ENCODE measurements around the gene STX7. TPM values are rescaled to one million over a fixed set of nuclear protein-coding genes. Genes with fewer than 3 reads are reported as not detected.
A peak's percentile ranks its signal among the peaks of the same experiment; 100 is the strongest.
"Not testable (repeated sequence)": the region's sequence is repeated elsewhere in the genome, so short reads cannot be mapped to it uniquely, and the experiment has no call there.

The STX7 gene
- total RNA-seq: 42.5 and 45.5 TPM in 2 replicates
- polyA plus RNA-seq: 9.2 and 13.4 TPM in 2 replicates
- polyA plus RNA-seq (2011; cell fraction: cytosol; rRNA removed): 23.1 and 24.0 TPM in 2 replicates
- 25.6 and 31.9 TPM in 2 replicates for polyA plus RNA-seq (2011; cell fraction: nucleus; rRNA removed)
- 39.9 and 43.9 TPM in 2 replicates for polyA plus RNA-seq (2012)
- polyA minus RNA-seq: 39.6 and 39.8 TPM in 2 replicates
- 5.1 TPM for polyA minus RNA-seq (2011; cell fraction: cytosol; rRNA and poly(A)+ RNA removed)
- 29.2 and 38.3 TPM in 2 replicates for polyA minus RNA-seq (2011; cell fraction: nucleus; rRNA and poly(A)+ RNA removed)
- percentile 87 among the genes with signal in this experiment for Bru-seq, nascent RNA
- BruChase-seq, experiment 1, labeled RNA remaining after a 6-hour chase: percentile 83 among the genes with signal in this experiment
- BruChase-seq, experiment 2, labeled RNA remaining after a 2-hour chase: percentile 84 among the genes with signal in this experiment
- long read RNA-seq, full-length matches to known transcripts: 57 of 76 reads
- long read RNA-seq, partial matches to known transcripts: 9 of 76 reads
- long read RNA-seq, other reads (novel, unspliced or antisense): 10 of 76 reads

GRCh38 chr6:132512638-132513632, at the start of gene STX7:
Gene STX7 (minus strand): TSS chr6:132513116. CDS start chr6:132503530, 9,586 bp downstream.
- Histone ChIP-seq H3K27me3 (ENCODE audit: control insufficient read depth in 2 of 2, insufficient read depth in 2 of 2, low read length in 2 of 2) (peaks cover 6 to 23% of the 10 kb centered on the region in 2 experiments), H3K9ac (replicated peaks; ENCODE audit: extremely low read depth, insufficient read depth, low read length) (peak within 1 kb of the TSS; percentile 90), H3K4me3 (replicated peaks in 1 of 3; ENCODE audit: insufficient read depth in 1 of 3, low read depth in 1 of 3, low read length in 3 of 3) (peak within 1 kb of the TSS; percentile 73 to 99 (median 98)), H3K27ac (ENCODE audit: insufficient read depth, low read depth, low read length) (peak within 1 kb of the TSS; percentile 63), H3K9me1 (replicated peaks; ENCODE audit: control insufficient read depth, extremely low read depth, insufficient read depth, low read length) (no peaks in the 10 kb centered on the region), H3K9me3 (replicated peaks; ENCODE audit: control insufficient read depth, insufficient read depth, low read length) (no peaks in the 10 kb centered on the region), H3K36me3 (ENCODE audit: control insufficient read depth in 2 of 2, extremely low read depth in 1 of 2, insufficient read depth in 2 of 2, low read length in 2 of 2) (peaks cover 0 to 2% of the 10 kb centered on the region in 2 experiments), H3K79me2 (ENCODE audit: control insufficient read depth, insufficient read depth, low read length) (peaks cover 46% of the 10 kb centered on the region), H2AFZ (ENCODE audit: low read depth, low read length) (peak within 1 kb of the TSS; percentile 99), H4K20me1 (replicated peaks; ENCODE audit: control insufficient read depth, extremely low read depth, insufficient read depth, low read length) (no peaks in the 10 kb centered on the region), H3K4me1 (ENCODE audit: control insufficient read depth, extremely low read depth, insufficient read depth, low read length) (peaks cover 26% of the 10 kb centered on the region), H3K4me2 (ENCODE audit: insufficient read depth, low read length) (peak within 1 kb of the TSS; percentile 100)
- no peak for TF ChIP-seq MAX (IDR thresholded peaks at IDR 0.05; ENCODE audit: insufficient read depth, insufficient read length)
- TF ChIP-seq POLR2A (IDR thresholded peaks at IDR 0.05; ENCODE audit: low read depth, low read length): peak; percentile 93
- no peak for TF ChIP-seq GATA2 (IDR thresholded peaks at IDR 0.05; ENCODE audit: insufficient read depth, insufficient read length, low read depth, low read length)
- TF ChIP-seq MYC (IDR thresholded peaks at IDR 0.05; ENCODE audit: low read depth, low read length): no peak
- no peak for TF ChIP-seq CTCF (IDR thresholded peaks at IDR 0.05; ENCODE audit: extremely low read depth in 1 of 2, insufficient read depth in 1 of 2, low read depth in 1 of 2, low read length in 2 of 2)
- peak; percentile 84 for TF ChIP-seq POLR2AphosphoS5 (IDR thresholded peaks at IDR 0.05; ENCODE audit: insufficient read depth, low read depth, low read length)
- no peak for TF ChIP-seq FOS (IDR thresholded peaks at IDR 0.05; ENCODE audit: borderline replicate concordance, insufficient read depth, low read length)
- TF ChIP-seq JUN (IDR thresholded peaks at IDR 0.05; ENCODE audit: borderline replicate concordance, insufficient read depth, insufficient read length, low read depth): no peak
- no peak for TF ChIP-seq EZH2 (IDR thresholded peaks at IDR 0.05; ENCODE audit: borderline replicate concordance, low read depth, low read length, severe bottlenecking)
- no TSS peak for BruUV-seq (replicated peaks)
- dilution Hi-C loops (cut with MboI; ENCODE audit: extremely low pct_ligation_motif_present, low sequenced_read_pairs) (no loop called here), intact Hi-C loops (cut with micrococcal nuclease) (loop anchor here (5.0 kb wide), 1 partner anchor 299 kb away; the partner anchor contains the start of gene RPS12)
- CTCF ChIA-PET: interaction anchor here (0.8 to 1.7 kb wide), 10 partner anchors 12 to 885 kb away, joined by 3 to 19 read pairs (median 4); no protein-coding TSS in a partner anchor
- FAIRE-seq (peak; percentile 76), DNase-seq (ENCODE audit: low read depth, low spot score) (peak; percentile 92)
- POLR2A ChIA-PET: no interaction called here

GRCh38 chr6:132560087-132560486, 47.2 kb upstream of the STX7 start:
- H3K9me1 ChIP-seq (replicated peaks; ENCODE audit: control insufficient read depth, extremely low read depth, insufficient read depth, low read length); intact Hi-C loops (cut with micrococcal nuclease); H3K9me3 ChIP-seq (replicated peaks; ENCODE audit: control insufficient read depth, insufficient read depth, low read length); H2AFZ ChIP-seq (ENCODE audit: low read depth, low read length); H3K4me2 ChIP-seq (ENCODE audit: insufficient read depth, low read length); H3K4me1 ChIP-seq (ENCODE audit: control insufficient read depth, extremely low read depth, insufficient read depth, low read length); H3K27ac ChIP-seq (ENCODE audit: insufficient read depth, low read depth, low read length); dilution Hi-C loops (cut with MboI; ENCODE audit: extremely low pct_ligation_motif_present, low sequenced_read_pairs); DNase-seq (ENCODE audit: low read depth, low spot score); H3K27me3 ChIP-seq (ENCODE audit: control insufficient read depth in 2 of 2, insufficient read depth in 2 of 2, low read length in 2 of 2); FAIRE-seq; H3K79me2 ChIP-seq (ENCODE audit: control insufficient read depth, insufficient read depth, low read length); H3K36me3 ChIP-seq (ENCODE audit: control insufficient read depth in 2 of 2, extremely low read depth in 1 of 2, insufficient read depth in 2 of 2, low read length in 2 of 2); H3K9ac ChIP-seq (replicated peaks; ENCODE audit: extremely low read depth, insufficient read depth, low read length); H4K20me1 ChIP-seq (replicated peaks; ENCODE audit: control insufficient read depth, extremely low read depth, insufficient read depth, low read length); BruUV-seq (replicated peaks); H3K4me3 ChIP-seq (replicated peaks in 1 of 3; ENCODE audit: insufficient read depth in 1 of 3, low read depth in 1 of 3, low read length in 3 of 3); POLR2A ChIA-PET: not testable (repeated sequence)
- CTCF ChIA-PET: interaction anchor here (1.5 kb wide), 1 partner anchor 30 kb away, joined by 3 read pairs; no protein-coding TSS in a partner anchor

Measured in endothelial cell of umbilical vein (primary cell).